BJ (cell line): ENCODE measurements around the gene SLC47A1. TPM values are rescaled to one million over a fixed set of nuclear protein-coding genes. Genes with fewer than 3 reads are reported as not detected.
"Not testable (repeated sequence)": the region's sequence is repeated elsewhere in the genome, so short reads cannot be mapped to it uniquely, and the experiment has no call there.

ENCODE experiments used
- CTCF ChIA-PET: fragments of 350-600 bp; formaldehyde crosslinking; extraction: SDS; loops from one replicate; lab custom pipeline; 2021; ENCODE audit warnings: antibody characterized with exemption, inconsistent platforms; lab: Yijun Ruan, JAX
- POLR2A ChIA-PET: fragments of 300-600 bp; sonication (Branson Sonifier 250); formaldehyde crosslinking; extraction: SDS; loops from one replicate; lab custom pipeline; 2021; ENCODE audit warnings: antibody characterized with exemption; lab: Charles Lee
- DNase-seq: peaks from one replicate; pipeline ENCODE4 v3.0.0-alpha.2; 2011; ENCODE audit warnings: low read depth
- H3K27me3 ChIP-seq: 2 replicates; pipeline ENCODE4 v1.6.0; 2011; ENCODE audit warnings: low read length; ENCODE audit not compliant: control insufficient read depth, insufficient read depth
- H3K36me3 ChIP-seq: 2 replicates; pipeline ENCODE4 v1.5.1; 2011; ENCODE audit warnings: low read length; ENCODE audit not compliant: control insufficient read depth, insufficient read depth
- H3K4me3 ChIP-seq: 2 replicates; pipeline ENCODE4 v1.5.1; 2011; ENCODE audit warnings: low read depth, mild to moderate bottlenecking, control low read depth, low read length
- CTCF ChIP-seq: IDR thresholded peaks from 2 replicates; pipeline ENCODE4 v1.5.1; 2011; ENCODE audit warnings: low read depth, mild to moderate bottlenecking, control low read depth, inconsistent platforms, low read length, moderate library complexity; ENCODE audit not compliant: insufficient read depth
- polyA plus RNA-seq: library from polyadenylated mRNA; depleted of rRNA; stranded (reverse); fragments of >200 nt; gene quantifications from 2 replicates; pipeline ENCODE4 v1.2.3, GENCODE V29; 2011

Gene SLC47A1
- polyA plus RNA-seq, 1 experiment = 0.22 TPM

GRCh38 chr17:19501219-19501618 lies 32.4 kb upstream of the SLC47A1 start:
- no peak for DNase-seq
- POLR2A ChIA-PET = no interaction called here
- no peak overlapping the region for H3K4me3 ChIP-seq

GRCh38 chr17:19502517-19502916 lies 31.1 kb upstream of the SLC47A1 start:
- ChIA-PET POLR2A (no interaction called here), CTCF (interaction anchor here (1.4 to 1.6 kb wide), 2 partner anchors 56 to 264 kb away, joined by 3 to 4 read pairs; no protein-coding TSS in a partner anchor)
- no peak for TF ChIP-seq CTCF

More at GRCh38 chr17:19501219-19501618, 32.4 kb upstream of the SLC47A1 start:
- Histone ChIP-seq H3K27me3 (0 out of 2 replicates have a peak, but pooled peaks cover 2% of the 10 kb centered on the region), H3K36me3 (no peaks in the 10 kb centered on the region)
- TF ChIP-seq CTCF = no peak
- CTCF ChIA-PET = interaction anchor here (1.0 kb wide), 1 partner anchor 12 kb away, joined by 4 read pairs; no protein-coding TSS in a partner anchor

GRCh38 chr17:19505561-19505960 lies 28.1 kb upstream of the SLC47A1 start:
- H3K4me3 ChIP-seq, DNase-seq, H3K36me3 ChIP-seq, H3K27me3 ChIP-seq, POLR2A ChIA-PET: not testable (repeated sequence)
- CTCF ChIA-PET = interaction anchor here (1.5 kb wide), 1 partner anchor 266 kb away, joined by 3 read pairs; no protein-coding TSS in a partner anchor

More at GRCh38 chr17:19502517-19502916, 31.1 kb upstream of the SLC47A1 start:
- Histone ChIP-seq H3K36me3 (no peaks in the 10 kb centered on the region), H3K4me3 (no peak overlapping the region), H3K27me3 (0 out of 2 replicates have a peak, but pooled peaks cover 2% of the 10 kb centered on the region)
- DNase-seq = no peak

- CTCF ChIA-PET = no interaction called here
- POLR2A ChIA-PET = no interaction called here
Observed at GRCh38 chr17:19507775-19508576, 25.7 kb upstream of the SLC47A1 start.

GRCh38 chr17:19508577-19508867 lies 25.1 kb upstream of the SLC47A1 start:
- CTCF ChIA-PET = interaction anchor here (1.0 kb wide), 1 partner anchor 61 kb away, joined by 3 read pairs; no protein-coding TSS in a partner anchor
- no peak for TF ChIP-seq CTCF
- no peaks in the 10 kb centered on the region for H3K27me3 ChIP-seq

More at GRCh38 chr17:19507775-19508576, 25.7 kb upstream of the SLC47A1 start:
- Histone ChIP-seq H3K36me3 (no peaks in the 10 kb centered on the region), H3K27me3 (no peaks in the 10 kb centered on the region), H3K4me3 (peak overlapping the region; percentile 90)
- no peak for TF ChIP-seq CTCF
- peak; percentile 62 for DNase-seq

GRCh38 chr17:19509281-19509852 lies 24.3 kb upstream of the SLC47A1 start:
- H3K4me3 ChIP-seq, H3K36me3 ChIP-seq, POLR2A ChIA-PET, DNase-seq, H3K27me3 ChIP-seq: not testable (repeated sequence)
- CTCF ChIA-PET = interaction anchor here (1.0 kb wide), 1 partner anchor 62 kb away, joined by 3 read pairs; no protein-coding TSS in a partner anchor

More at GRCh38 chr17:19508577-19508867, 25.1 kb upstream of the SLC47A1 start:
- POLR2A ChIA-PET = no interaction called here
- DNase-seq = no peak
- H3K36me3 ChIP-seq = no peaks in the 10 kb centered on the region
- H3K4me3 ChIP-seq = peak overlapping the region; percentile 90
